22Rv1 (cell line): ENCODE data around the gene STN1.

Experiments
- ZFX ChIP-seq: fragments of 450-650 bp; IDR thresholded peaks from 2 replicates; pipeline ENCODE4 v1.6.1; 2017; ENCODE audit warnings: antibody characterized with exemption, borderline replicate concordance
- TF ChIP-seq, protein P1 (sequence below): fragments of 450-650 bp; IDR thresholded peaks from 2 replicates; pipeline ENCODE4 v1.5.1; 2017; ENCODE audit warnings: mild to moderate bottlenecking

DNA sequence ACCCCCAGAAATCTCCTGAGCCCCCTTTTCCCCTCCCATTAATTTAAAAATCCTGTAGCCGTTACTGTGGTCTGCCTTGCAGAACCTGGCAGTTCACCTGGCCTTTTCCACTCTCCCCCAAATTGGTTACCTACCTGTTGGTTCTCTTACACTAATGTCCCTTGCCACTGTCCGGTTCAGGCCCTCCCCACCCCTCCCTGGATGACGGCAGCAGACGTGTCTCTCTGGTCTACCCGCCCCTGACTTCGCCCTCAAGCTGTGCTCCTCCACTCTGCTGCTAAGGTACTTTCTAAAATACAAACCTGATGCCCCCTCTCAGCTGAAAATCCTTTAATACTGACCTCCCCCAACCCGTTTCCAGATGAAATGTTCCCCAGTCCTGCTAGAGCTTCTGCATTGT is 47.0 kb downstream of the STN1 start:
- TF ChIP-seq, protein P1, sequence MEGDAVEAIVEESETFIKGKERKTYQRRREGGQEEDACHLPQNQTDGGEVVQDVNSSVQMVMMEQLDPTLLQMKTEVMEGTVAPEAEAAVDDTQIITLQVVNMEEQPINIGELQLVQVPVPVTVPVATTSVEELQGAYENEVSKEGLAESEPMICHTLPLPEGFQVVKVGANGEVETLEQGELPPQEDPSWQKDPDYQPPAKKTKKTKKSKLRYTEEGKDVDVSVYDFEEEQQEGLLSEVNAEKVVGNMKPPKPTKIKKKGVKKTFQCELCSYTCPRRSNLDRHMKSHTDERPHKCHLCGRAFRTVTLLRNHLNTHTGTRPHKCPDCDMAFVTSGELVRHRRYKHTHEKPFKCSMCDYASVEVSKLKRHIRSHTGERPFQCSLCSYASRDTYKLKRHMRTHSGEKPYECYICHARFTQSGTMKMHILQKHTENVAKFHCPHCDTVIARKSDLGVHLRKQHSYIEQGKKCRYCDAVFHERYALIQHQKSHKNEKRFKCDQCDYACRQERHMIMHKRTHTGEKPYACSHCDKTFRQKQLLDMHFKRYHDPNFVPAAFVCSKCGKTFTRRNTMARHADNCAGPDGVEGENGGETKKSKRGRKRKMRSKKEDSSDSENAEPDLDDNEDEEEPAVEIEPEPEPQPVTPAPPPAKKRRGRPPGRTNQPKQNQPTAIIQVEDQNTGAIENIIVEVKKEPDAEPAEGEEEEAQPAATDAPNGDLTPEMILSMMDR: no peak
- no peak for TF ChIP-seq ZFX
